ENCODE data around the gene SFTPB.

SFTPB gene

DNA sequence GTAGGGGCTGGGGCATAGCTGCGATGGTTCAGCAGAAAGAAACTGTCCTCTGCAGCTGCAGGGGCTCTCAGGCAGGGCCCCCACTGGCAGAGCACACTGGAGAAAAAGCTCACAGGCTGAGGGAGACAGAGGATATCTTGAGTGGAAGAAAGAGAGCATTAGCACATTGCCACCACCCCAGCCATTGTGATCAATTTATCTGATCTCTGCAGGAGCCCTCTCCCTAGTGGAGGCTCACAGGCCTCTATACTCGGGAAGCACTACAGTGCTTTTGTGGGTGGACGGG is 801 bp upstream of the SFTPB start:
- TF ChIP-seq, protein P1, sequence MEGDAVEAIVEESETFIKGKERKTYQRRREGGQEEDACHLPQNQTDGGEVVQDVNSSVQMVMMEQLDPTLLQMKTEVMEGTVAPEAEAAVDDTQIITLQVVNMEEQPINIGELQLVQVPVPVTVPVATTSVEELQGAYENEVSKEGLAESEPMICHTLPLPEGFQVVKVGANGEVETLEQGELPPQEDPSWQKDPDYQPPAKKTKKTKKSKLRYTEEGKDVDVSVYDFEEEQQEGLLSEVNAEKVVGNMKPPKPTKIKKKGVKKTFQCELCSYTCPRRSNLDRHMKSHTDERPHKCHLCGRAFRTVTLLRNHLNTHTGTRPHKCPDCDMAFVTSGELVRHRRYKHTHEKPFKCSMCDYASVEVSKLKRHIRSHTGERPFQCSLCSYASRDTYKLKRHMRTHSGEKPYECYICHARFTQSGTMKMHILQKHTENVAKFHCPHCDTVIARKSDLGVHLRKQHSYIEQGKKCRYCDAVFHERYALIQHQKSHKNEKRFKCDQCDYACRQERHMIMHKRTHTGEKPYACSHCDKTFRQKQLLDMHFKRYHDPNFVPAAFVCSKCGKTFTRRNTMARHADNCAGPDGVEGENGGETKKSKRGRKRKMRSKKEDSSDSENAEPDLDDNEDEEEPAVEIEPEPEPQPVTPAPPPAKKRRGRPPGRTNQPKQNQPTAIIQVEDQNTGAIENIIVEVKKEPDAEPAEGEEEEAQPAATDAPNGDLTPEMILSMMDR (IDR thresholded peaks at IDR 0.05; ENCODE audit: insufficient read depth, missing control alignments): no peak
- no peak for DNase-seq (ENCODE audit: insufficient read length, low spot score)
- FAIRE-seq: no peak

DNA sequence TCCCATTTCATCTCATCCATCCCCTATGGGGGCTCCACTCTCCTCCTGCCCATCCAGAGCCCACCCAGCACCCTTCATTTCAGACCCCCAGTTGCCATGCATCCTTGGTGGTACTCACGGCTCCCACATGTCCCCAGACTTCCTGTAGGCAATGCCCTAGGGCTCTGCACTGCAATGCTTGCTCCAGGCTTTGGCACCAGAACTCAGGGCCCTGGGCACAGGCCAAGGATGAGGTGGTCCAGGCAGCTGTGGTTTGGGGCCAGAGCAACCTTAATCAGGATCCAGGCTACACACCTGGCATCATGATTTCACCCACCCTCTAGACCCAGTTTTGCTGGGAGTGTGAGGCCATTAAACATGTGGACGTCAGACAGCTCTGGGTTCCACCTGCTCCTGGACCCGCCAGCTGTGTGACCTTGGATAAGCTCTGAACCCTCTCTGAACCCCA is 414 bp downstream of the SFTPB start:
- DNase-seq (ENCODE audit: insufficient read length, low spot score) (no peak), FAIRE-seq (no peak)
- TF ChIP-seq, protein P1 (IDR thresholded peaks at IDR 0.05; ENCODE audit: insufficient read depth, missing control alignments): no peak

DNA sequence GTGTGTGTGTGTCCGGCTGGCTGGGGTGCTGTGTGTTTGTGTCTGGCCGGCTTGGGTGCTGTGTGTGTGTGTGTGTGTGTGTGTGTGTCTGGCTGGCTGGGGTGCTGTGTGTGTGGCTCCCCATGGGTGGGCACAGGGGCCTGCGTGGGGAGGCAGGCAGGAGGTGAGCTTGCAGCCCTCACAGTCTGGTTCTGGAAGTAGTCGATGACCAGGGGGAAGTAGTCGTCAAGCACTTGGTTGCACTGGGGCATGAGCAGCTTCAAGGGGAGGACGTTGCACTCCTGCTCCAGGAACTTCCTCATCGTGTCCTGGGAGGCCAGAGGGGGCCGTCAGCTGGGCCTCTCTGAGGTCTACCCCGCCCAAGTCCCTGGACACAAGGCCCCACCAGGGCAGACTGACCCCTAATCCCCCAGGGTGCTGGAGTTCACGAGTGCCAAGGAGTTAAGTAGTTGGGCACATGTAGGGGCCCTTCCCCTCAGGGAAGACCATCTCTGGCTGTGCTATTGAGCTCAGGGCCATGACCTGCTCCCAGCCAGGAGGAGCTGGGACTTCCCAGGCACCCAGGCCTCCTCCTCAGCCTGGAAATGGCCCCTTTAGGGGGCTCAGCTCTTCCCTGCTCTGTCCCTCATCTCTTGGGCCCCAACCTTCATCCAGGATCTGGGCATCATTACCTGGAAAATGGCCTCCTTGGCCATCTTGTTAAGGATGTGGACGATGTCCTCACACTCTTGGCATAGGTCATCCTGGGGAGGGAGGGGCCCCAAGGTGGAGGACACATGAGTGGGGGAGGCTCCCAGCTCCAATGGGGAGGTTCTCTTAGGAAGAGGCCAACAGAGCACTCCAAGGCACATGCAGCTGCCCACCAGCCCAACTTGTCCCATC is 1.3 kb downstream of the SFTPB start:
- no peak for FAIRE-seq
- TF ChIP-seq, protein P1 (IDR thresholded peaks at IDR 0.05; ENCODE audit: insufficient read depth, missing control alignments): no peak
- no peak for DNase-seq (ENCODE audit: insufficient read length, low spot score)

DNA sequence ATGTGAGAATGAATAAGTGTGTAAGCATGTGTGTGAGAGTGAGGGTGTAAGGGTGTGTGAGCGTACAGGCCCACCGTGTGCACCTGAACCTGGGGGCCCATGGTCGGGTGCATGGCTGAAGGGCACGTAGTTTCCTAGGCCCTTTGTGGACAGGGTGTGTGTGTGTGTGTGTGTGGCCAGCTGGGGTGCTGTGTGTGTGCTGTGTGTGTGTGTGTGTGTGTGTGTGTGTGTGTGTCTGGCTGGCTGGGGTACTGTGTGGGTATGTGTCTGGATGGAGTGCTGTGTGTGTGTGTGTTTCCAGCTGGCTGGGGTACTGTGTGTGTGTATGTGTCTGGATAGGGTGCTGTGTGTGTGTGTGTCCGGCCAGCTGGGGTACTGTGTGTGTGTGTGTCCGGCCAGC is 2.0 kb downstream of the SFTPB start:
- TF ChIP-seq, protein P1 (IDR thresholded peaks at IDR 0.05; ENCODE audit: insufficient read depth, missing control alignments): no peak
- FAIRE-seq (no peak), DNase-seq (ENCODE audit: insufficient read length, low spot score) (no peak)

DNA sequence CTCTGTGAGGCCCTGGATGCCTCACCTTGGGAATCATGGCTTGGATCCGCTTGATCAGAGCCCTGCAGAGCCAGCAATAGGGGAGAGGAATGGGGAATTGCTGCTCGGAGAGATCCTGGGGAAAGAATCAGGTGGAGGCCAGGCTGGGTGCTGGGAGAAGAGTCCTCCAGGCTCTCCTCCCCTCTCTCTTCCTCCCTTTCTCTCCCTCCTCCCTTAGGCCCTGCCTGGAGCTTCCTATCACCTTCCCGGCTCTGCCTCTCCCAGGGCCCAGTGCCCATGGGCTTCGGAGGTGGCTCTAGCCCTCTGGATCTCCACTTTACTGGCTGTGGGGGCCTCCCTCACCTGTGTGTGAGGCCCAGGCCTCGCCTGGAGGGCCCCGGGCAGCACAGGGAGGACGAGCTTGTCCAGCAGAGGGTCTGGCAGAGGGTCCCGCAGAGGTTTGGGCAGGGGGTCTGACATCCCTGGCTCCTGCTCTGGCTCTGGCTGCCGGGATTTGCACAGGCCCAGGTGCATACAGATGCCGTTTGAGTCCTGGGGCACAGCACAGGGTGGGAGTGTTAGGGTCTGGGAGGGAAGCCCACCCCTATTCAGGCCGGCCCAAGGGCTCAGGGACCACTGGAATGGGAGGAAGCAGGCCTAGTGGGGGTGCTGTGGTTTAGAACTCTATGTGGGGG is 2.6 kb downstream of the SFTPB start:
- DNase-seq (ENCODE audit: insufficient read length, low spot score) (no peak), FAIRE-seq (no peak)
- TF ChIP-seq, protein P1 (IDR thresholded peaks at IDR 0.05; ENCODE audit: insufficient read depth, missing control alignments): no peak

DNA sequence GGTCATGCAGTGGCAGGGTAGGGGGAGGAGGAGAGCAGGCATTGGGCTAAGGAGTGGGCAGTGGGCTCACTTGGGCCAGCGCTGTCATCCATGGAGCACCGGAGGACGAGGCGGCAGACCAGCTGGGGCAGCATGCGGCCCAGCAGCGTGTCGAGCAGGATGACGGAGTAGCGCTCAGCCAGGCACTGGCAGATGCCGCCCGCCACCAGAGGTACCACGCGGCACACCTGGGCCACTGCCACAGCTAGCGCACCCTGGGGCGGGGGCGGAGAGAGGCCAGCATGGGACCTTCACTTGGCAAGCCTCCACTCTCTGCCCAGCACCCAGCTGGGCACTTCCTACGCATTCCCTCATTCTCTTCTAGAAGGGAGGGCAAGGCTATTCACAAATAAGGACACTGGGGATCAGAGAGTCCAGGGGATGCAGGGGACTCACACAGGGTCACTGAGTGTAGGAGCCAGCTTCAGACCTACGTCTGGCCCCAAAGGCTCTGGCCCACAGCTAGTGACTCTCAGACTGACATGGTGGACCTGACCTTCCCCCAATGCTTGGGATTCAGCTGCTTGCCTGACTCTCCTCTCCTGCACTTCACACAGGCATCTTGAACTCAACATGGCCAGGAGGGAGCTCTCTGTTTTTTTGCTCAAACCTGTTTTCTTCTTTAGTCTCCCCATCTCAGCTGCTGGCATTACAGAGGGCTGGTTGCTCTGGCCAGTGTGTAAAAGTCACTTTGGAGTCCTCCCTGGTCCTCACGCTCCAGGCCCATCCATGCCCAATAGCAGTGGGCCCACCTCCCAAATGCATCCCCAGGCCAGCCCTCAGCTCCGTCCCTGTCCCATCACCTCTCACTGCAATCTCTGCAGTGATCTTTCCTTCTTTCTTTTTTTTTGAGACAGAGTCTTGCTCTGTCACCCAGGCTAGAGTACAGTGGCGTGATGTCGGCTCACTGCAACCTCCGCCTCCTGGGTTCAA is 4.1 kb downstream of the SFTPB start:
- FAIRE-seq (no peak), DNase-seq (ENCODE audit: insufficient read length, low spot score) (no peak)
- TF ChIP-seq, protein P1 (IDR thresholded peaks at IDR 0.05; ENCODE audit: insufficient read depth, missing control alignments): no peak
